COR-L47 (cell line): ENCODE data around the gene VSX1.

Source experiments
- DNase-seq: peaks from one replicate; lab custom pipeline; 2025; lab: John Stamatoyannopoulos, UW

The VSX1 gene

DNA sequence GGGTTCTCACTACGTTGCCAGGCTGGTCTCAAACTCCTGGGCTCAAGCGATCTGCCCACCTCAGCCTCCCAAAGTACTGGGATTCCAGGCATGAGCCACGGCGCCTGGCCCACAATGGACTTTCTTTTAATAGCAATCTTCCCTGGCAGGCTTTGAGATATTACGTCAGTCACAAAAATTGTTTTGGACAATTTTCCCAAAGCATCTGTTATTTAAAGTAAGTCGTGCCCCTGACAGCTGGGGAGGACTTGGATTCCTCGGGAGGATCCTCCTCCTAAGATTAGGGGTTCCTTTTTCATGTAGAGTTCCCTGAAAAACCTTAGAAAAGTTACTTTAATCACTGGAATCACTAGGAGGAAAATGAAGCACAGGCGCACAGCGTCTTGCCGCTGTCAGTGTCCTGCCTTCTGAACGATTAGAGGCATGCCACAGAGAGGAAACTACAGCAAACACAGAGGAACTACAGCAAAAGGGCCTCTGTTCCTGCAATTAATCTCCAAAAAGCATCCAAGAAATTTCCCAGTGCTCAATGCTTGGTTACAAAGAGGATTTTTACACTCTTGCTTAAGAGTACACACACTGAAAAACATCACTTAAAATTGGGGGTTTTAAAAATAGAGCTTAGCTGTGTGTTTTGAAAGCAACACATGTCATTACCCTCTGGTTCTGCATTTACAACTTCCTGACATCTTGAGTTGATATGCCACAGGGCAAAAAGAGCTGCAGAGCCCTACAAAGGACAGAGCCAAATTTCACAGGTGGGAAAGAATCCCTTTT is 28.5 kb downstream of the VSX1 start:
- no peak for DNase-seq

DNA sequence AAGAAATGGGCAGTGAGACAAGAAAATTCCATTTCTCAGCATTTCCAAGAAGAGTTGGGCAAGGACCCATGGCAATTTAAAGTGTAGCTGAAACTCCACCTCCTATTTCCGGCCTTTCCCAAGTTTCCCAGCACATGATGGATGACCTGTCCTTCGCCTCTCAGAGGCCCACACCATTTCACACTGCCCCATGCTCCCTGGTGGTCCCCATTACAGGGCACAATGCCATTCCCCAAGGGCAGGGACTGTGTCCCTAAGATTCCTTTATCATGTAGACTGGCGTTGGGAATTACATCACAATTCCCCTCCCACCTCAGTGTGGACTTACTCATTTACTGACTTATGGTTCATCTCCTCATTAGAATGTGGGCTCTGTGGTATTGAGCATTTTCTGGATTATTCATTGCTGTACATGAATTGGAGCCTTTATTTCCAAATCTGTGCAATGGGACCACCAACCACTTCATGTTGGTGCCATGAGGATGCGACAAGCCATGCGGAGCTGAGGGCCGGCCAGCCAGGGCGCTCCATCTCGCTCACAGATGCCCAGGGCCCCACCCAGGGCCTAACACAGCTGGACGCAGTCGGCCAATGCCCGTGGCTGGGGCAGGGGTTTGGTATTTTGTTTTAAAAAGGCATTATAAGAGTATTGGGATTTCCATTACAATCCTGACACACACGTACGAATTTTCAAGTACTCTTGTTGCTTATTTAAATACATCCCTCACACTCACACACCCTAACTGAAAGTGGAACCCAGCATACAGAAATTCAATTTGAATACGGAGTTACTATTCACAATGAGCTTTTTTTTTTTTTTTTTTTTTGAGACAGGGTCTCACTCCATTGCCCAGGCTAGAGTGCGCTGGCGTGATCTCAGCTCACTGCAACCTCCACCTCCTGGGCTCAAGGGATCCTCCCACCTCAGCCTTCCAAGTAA is 29.4 kb downstream of the VSX1 start:
- no peak for DNase-seq

DNA sequence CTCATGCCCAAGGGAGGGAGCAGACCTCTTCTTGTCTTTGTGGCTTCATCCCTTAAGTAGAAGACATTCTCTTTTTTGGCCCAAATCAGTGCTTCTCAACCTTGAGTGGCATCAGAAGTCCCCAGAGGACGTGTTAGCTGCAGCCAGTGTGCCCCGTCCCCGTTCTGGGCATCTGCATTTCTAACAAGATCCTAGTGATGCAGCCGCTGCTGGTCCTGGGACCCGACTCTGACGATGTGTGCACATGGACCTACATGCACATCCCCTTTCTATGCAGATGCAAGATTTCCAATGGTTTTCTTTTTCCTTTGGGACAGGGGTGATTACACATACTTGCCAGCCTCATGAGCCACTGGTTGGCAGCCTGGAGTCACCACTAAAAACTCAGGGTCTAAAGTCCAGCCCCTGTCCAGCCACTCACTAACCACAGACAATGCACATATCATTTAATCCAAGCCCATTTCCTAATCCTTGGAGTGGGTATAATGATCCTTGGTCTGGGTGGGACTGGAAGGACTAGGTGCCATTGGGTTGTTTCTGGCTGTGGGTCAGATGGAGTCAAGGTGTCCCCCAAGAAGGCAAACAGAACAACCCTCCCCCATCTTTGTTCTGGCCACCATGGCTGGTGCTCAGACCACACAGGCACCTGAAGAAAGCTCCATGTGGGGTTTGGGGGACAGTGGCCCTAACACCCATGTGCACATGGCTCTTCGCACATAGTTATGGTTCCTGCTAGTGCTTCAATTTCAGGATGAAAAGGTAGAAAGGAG is 30.4 kb downstream of the VSX1 start:
- DNase-seq: no peak

DNA sequence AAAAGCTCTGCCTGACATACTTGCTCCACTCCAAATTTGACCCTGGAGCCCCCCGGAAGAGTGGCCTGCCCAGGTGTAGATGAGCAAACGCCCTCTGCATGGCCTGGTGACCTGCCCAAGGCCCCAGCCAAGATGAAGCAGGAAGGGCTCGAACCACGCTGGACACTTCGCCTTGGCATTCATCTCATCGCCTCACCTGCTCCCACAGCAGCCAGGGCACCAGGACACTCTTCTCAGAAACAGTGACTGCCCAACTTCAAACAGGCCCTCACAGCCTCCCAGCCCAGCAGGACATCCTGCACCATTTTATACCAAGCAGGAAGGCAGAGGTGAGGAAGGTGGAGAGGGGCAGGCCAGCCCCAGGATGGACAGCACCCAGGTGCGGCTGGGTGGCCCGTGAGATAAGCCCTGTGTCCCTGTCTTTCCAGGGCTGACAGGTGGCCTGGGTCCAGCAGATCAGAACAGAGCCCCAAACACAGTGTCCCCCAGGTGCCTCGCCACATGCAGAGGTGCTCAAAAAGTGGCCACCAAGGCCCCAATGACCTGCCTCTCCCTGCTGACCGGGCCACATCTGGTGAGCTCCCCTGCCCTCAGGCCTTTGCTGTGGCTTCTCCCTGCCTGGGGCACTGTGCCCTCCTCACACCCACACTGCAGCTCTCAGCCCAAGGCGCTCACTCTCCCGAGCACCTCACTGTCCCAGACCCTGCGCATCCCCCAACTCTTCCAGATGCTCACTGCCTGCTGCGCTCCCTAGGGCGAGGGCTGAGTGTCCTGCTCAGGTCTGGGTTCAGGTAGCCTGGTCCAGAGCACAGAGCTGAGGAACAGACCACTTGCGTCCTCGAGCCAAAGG is 31.2 kb downstream of the VSX1 start:
- no peak for DNase-seq

DNA sequence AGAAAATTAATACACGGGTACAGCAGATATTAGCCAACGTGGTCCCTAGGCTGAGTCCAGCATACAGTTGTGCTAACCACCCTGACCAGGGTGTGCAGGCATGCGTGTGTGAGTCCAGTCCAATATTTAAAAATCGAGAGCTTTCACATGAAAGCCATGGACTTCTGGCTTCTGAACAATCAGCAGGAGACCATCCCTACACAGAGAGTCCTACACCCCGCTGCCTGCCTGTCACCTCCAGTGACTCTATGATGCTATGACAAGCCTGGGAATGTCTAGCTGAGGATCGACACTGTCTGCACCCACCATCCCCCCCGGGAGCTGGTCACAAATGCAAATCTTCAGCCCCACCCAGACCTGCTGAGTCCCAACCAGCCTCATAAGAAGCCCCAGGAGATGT is 31.9 kb downstream of the VSX1 start:
- no peak for DNase-seq

DNA sequence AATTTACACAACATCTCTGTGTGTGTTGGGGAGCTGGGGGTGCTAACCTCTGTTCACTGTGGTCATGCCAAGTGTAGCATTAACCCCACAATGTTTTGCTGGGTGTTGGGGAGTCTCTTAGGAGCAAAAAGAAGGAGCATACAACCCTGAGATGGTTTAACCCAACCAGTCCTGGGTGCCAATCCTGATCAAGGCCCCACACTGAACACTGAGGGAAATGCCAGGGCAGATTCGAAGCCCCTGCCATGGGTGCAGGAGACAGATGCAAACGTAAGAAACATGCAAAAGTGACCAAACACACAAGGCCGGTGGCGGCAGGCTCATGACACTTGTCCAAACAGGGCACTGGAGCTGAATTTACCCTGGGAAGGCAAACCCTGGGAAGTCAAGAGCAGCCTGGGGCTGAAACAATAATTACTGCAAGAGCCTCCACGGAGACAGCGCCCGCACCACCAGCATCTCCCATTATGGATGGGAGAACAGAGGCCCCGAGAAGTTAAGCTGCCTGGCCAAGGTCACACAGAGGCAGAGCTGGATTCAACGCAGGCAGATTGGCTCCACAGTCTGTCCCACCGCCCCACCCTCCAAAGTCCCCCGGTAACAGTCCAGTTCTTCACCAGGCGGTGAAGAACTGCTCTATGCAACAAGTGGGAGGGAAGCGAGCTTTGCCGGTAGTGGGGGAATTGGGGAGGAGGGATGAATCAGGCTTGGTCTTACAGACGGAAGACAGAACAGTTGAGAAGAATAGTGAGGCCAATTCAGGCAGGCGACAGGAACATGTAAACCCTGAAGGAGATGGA is 32.5 kb downstream of the VSX1 start:
- no peak for DNase-seq

DNA sequence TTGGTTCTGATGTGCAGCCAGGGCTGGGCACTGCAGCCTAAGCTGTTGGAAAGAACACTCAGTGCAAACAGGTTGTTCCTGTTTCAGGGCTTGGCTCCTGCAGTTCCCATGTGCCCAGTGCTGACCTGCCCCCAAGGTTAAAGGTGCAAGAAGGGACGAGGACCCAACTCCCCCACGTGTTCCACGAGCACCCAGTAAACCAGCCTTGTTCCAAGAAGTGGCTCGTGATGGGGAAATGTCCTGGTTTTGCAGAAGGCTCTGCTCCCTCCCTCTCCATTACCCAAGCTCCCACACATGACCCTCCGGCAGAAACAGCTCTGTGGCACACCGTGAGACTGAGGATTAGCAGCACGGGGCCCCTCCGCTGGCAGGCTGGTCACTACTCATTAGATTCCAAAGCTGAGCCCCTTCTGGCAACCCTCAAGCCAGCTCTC is 33.4 kb downstream of the VSX1 start:
- DNase-seq: no peak

DNA sequence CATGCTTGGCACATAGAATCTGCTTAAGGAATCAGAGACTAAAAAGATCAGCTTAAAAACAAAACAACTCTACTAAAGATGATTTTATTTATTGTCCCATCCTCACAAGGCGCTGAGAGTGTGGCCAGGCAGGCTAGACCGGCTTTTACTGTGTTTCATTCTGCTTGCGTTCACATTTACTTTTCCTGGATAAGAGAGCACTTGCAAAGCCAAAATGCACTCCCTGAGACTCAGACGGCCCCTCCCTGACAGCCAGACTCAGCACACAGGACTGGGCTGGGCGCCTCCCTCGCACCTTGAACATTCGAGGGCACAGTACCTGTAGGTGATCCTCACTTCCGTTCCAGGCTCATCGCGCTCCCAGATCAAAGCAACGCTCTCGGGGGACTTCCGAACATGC is 34.2 kb downstream of the VSX1 start:
- no peak for DNase-seq

DNA sequence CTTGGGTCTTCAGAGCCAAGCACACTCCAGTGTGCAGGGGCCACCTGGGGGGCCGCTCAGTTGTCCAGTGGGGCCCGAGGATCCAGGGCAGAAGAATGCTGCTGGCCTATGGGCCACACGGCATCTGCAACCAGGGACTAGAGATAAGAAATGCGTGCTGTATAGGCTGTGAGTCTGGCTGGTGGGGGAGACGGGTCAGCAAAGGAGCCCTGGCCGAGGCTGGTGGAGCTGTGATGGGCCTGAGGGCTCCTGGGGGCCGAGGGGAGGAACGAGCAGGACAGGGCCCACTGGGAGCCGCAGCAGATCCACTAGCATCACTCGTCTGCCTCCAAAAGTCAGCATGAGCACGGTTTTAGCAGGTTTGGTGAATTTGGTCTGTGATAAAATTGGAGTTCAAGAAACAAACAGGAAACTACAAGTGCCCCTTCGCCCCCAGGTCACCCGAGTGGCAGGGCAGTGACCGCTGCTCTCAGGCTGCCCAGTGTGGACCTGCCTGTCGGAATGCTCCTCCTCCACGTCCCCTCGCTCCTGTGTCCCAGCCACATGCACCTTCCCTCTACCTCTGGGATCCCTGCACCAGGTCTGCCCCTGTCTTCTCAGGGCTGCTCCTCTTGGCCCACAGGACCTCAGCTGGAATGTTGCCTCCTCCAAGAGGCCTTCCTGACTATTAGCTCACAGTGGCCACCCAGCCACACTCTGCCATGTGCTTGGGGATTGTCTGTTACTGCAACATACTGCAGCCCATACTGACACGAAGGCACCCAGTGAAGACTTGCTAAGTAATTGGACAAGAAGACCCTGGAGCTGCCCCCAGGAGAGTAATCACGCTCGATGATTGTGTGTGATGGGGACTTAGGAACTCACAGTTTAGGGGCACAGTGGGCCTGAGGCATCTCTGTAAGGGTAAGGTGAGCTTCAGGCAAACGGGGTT is 34.9 kb downstream of the VSX1 start:
- no peak for DNase-seq

DNA sequence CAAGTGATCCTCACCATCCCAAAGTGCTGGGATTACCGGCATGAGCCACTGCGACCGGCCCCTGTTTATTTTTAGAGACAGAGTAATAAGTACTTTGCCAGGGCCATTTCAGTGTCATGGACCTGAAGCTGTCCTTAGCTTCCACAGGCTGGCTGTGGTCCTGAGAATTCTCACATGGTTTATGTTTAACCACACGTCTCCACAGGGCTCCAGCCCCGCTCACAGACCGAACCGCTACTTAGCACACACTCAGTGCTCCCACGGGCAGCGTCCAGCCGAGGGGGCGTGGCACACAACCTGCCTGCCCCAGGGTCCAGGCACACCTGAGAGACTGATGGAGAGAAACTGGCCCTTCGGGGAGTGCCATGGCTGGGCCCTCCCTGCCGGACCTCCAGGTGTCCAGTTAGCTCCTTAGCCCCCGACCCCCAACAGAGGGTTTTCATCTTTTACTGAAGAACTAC is 35.7 kb downstream of the VSX1 start:
- DNase-seq: no peak

DNA sequence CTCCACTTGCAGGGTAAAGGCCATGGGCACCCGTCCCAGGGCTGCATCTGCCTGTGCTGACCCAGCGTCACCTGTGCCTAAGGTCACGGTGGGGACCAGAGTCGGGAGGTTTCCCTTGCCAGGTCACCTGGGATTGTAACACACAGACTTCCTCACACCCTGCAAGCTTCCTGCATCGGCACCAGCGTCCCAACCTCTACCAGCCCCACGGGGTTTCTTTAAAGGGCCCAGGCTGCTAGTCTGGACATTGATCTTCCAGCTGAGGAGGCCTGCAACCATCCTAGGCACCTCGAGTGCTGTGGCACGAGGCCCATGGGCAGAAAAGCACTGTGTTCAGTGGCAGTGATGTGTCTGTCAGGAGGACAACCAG is 36.6 kb downstream of the VSX1 start:
- no peak for DNase-seq

DNA sequence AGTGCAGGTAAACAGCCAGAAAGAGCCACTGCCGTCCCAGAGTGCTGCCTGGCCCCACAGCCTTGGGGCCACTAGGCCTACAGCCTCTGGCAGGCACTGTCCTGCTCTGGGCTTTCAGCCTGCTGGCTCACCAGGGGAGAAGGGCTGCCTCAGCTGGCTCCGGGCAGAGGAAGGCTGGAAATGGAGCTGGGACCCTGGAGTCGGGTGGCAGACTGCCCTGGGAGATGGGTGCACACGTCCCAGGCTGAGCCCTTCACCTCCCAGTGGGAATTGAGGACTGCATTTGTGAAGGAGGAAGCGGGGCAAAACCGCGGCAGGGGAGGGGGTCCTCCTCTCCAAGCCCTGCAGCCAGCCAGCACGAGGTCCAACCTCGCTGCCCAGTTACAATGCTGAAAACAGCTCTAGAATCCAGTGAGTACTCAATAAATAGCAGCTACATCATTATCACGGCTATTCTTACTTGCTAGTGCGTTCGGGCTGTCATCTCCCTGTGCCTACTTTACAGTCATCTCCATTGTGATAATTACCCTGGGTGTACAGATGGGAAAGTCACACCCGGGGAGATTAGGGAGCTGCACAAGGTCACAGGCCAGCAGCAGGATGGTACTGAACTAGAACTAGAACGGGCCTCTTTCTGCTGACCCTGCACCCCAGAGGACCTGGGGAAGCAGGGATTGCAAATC is 37.1 kb downstream of the VSX1 start:
- DNase-seq: no peak

DNA sequence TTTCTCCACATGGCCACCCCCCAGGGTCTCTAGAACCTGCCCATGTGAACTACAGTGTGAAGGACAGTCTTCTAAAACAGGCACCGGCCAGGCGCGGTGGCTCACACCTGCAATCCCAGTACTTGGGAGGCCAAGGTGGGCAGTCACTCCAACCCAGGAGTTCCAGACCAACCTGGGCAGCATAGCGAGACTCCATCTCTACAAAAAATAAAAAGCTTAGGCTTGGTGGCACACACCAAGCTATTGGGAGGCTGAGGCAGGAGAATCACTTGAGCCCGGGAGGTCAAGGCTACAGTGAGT is 37.7 kb downstream of the VSX1 start:
- no peak for DNase-seq

DNA sequence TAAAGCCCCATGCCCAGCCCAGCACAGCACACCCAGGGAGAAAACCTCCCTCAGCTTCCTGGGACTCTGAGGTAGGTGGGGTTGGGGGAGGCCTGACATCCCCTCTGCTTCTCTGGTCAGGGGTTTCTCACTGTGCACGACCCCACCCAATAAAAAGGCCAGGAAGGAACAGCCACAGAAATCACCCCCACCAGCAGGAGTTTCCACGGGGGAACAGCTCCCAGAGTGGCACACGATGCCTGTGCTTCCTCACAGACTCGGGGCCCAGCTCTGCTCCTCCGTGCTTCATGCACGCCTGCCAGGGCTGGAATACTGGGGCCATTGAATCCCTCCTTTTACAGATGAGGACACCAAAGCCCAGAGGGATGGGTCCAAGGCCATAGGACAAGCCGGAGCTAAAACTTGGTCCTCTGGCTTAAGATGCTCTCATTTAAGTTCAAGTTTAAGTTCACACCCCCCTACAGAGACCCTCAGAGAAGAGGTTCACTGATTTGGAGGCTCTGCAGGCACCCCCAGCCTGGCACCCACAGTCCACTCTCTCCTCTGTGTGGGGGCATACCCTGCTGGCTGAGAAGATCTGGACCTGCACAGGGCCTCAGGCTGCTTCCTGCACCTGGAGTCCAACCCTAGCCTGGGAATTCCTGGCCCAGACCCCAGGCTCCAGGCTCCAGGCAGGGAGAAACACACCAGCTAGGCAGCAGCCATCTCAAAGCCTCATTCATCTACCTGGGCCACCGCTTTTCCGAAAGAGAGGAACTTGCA is 38.3 kb downstream of the VSX1 start:
- DNase-seq: no peak

DNA sequence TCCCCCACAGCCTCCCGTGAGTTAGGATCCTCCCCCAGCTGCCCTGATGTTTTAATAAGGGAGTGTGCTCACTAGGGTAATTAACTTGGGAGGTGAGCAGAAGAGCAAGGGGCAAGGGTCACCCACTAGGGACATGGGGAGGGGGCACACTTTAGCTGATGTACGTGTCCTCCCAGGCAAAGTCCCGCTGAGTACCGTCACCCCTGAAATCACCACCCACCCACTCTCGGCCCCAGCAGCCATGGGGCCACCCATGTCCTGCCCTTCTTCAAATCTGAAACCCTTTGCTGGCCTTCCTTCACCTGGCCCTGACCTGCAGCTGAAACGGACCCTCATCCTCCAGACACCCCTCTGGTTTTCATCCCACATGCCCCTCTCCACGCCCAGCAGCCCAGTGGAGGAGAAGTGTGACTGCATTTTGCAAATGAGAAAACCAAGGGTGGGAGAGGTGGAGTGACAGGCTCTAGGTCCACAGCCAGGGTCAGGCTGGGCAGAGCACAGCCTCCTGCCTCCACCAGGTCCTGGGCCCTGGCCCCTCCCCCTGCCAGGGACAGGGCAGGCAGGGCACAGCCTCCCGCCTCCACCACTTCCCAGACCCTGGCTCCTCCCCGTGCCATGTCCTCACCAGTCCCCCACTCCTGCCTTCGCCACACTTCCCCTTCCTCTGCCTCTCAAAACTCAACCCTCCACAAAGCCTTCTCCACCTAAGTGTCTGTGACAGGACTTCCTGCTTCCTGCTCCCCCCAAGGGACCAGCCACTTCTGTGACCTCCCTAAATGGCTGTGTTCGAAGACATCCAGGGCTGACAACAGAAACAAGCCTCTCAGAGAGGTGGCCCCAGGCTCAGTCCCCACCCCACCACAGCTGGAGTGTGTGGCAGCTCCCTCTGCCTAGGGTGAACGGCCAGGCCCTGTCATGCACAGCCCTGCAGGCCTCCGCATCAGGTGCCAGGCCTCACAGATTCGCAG is 39.1 kb downstream of the VSX1 start:
- DNase-seq: no peak

DNA sequence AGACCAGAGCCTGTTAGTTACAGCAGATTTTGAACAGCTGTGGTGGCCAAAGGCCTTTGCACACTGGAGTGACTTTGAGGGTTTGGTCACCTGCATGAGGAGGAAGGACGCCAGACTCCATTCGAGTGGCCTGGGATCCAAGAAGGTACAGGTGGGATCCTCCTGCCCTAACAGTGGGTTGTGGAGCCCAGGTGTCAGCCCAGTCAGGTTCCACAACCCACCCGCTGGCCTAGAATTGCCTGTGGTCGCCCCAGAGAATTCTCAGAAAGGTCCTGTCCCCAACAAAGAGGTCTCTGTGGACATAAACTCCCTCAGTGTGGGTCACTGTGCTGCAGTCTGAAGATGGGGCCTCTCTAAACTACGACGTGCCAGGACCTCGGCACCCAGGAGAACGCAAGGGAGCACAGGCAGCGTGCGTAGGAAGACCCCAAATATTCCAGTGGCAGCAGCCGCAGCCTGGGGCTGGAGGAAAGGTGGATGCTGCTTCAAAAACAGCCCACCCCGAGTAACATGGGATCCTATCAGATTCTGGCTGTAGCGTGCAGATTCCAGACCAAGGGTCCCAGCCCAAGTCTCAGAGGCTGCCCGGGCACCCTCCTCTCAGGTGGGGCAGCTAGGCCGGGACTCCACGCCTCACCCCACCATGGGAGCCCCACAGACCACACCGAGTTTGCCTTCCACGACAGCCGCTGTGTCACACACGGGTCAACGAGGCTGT is 40.0 kb downstream of the VSX1 start:
- no peak for DNase-seq

DNA sequence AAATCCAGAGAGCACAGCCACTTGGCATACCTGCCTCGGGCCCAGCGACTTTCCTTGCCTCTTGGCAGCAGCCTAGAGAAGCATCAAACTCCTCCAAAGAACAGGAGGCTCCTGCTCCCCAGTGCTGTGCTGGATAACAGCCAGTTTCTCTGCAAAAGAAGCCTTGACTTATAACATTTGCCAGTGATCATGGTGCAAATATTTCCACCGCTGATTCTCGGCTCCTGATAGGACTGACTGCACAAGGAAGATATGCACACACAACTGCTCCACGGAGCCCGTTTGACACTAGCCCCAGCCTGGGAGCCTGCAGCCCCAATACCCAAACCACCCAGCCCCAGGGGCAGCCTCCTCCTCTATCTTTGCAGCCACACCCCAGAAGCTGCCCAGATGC is 41.5 kb downstream of the VSX1 start:
- DNase-seq: no peak
